ENCODE measurements around the gene GFRA4.

Gene GFRA4

GRCh38 chr20:3663031-3663701, at the start of gene GFRA4:
GFRA4 (minus strand) TSS chr20:3663399; CDS start chr20:3663399, 0 bp downstream.
- DNase-seq (ENCODE audit: low read depth) = no peak

- DNase-seq (ENCODE audit: low read depth) = no peak
Observed at GRCh38 chr20:3712279-3712873, 49.2 kb upstream of the GFRA4 start, which contains the start of gene SIGLEC1. SIGLEC1 (minus strand) TSS chr20:3712600; CDS start chr20:3707128, 5,472 bp downstream.

GRCh38 chr20:3711484-3711941, 48.3 kb upstream of the GFRA4 start:
- no peak for DNase-seq (ENCODE audit: low read depth)

GRCh38 chr20:3710703-3711483, 47.7 kb upstream of the GFRA4 start:
- DNase-seq (ENCODE audit: low read depth) = no peak

GRCh38 chr20:3710011-3710466, 46.8 kb upstream of the GFRA4 start:
- no peak for DNase-seq (ENCODE audit: low read depth)

- no peak for DNase-seq (ENCODE audit: low read depth)
Observed at GRCh38 chr20:3707508-3707899, 44.3 kb upstream of the GFRA4 start.

- no peak for DNase-seq (ENCODE audit: low read depth)
Observed at GRCh38 chr20:3706774-3707507, 43.7 kb upstream of the GFRA4 start.

- no peak for DNase-seq (ENCODE audit: low read depth)
Observed at GRCh38 chr20:3705970-3706739, 43.0 kb upstream of the GFRA4 start.

- no peak for DNase-seq (ENCODE audit: low read depth)
Observed at GRCh38 chr20:3705491-3705969, 42.3 kb upstream of the GFRA4 start.

- DNase-seq (ENCODE audit: low read depth) = no peak
Observed at GRCh38 chr20:3704087-3704486, 40.9 kb upstream of the GFRA4 start.

GRCh38 chr20:3702611-3703391, 39.6 kb upstream of the GFRA4 start:
- no peak for DNase-seq (ENCODE audit: low read depth)

GRCh38 chr20:3701061-3701998, 38.1 kb upstream of the GFRA4 start:
- no peak for DNase-seq (ENCODE audit: low read depth)

- no peak for DNase-seq (ENCODE audit: low read depth)
Observed at GRCh38 chr20:3699037-3699436, 35.8 kb upstream of the GFRA4 start.

GRCh38 chr20:3698591-3699001, 35.4 kb upstream of the GFRA4 start:
- DNase-seq (ENCODE audit: low read depth) = no peak

GRCh38 chr20:3697588-3698305, 34.5 kb upstream of the GFRA4 start:
- DNase-seq (ENCODE audit: low read depth) = no peak

- no peak for DNase-seq (ENCODE audit: low read depth)
Observed at GRCh38 chr20:3696745-3697587, 33.8 kb upstream of the GFRA4 start.

GRCh38 chr20:3696200-3696599, 33.0 kb upstream of the GFRA4 start:
- DNase-seq (ENCODE audit: low read depth) = no peak

GRCh38 chr20:3694864-3695263, 31.7 kb upstream of the GFRA4 start:
- no peak for DNase-seq (ENCODE audit: low read depth)
